Measurements from ENCODE around the gene NFIX. TPM values are rescaled to one million over a fixed set of nuclear protein-coding genes. Genes with fewer than 3 reads are reported as not detected.

NFIX gene
- total RNA-seq, 1 donor from 2014 or later, result 2.6 TPM

DNA sequence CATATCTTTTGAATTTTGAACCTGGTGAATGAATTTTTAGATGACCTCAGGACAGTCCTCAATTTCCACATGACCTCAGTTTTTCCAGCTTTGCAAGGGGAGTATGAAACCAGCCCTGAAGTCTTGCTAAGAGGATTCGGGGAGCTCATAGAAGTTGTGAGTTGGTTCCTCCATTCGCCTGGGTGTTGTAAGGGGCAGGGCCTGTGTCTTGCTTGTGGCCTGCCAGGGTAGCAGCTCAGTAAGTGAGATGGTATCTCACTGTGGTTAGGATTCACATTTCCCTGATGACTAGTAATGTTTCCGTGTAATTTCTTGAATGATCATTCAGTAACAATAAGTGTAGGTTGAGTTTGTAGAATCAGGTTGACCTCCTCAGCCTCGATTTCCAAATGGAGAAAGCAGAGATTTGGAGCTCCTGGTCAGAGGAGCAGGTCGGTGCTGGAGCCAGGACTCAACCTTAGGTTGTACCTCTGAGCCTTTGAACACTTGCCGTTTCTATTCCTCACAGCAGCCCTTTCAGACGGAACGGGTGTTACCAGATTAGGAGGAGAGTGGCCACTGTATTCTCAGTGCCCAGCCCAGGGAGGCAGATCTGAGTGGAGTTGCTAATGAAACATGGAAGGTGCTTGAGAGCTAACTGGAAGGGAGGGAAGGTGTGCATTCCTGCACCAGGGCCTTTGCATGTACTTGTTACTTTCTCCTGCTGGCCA is 137.4 kb downstream of the NFIX start:
- Mint-ChIP-seq H3K4me1 (peaks cover 15% of the 10 kb centered on the region), H3K9me3 (no peaks in the 10 kb centered on the region), H3K36me3 (ENCODE audit: low read depth) (peaks cover 38% of the 10 kb centered on the region), H3K4me3 (no peak overlapping the region), H3K27ac (no peak overlapping the region), H3K27me3 (no peaks in the 10 kb centered on the region)
- no peak for ATAC-seq (ENCODE audit: low read depth)
- no peak for DNase-seq
- CTCF ChIA-PET, result interaction anchor here (1.7 kb wide), 1 partner anchor 62 kb away, joined by 4 read pairs; no protein-coding TSS in a partner anchor
- POLR2A ChIA-PET, result interaction anchor here (1.4 kb wide), 1 partner anchor 14 kb away, joined by 4 read pairs; the partner anchor contains the start of gene NACC1
- TF ChIP-seq CTCF (IDR thresholded peaks at IDR 0.05), result no peak
- intact Hi-C loops (cut with micrococcal nuclease), result no loop called here

DNA sequence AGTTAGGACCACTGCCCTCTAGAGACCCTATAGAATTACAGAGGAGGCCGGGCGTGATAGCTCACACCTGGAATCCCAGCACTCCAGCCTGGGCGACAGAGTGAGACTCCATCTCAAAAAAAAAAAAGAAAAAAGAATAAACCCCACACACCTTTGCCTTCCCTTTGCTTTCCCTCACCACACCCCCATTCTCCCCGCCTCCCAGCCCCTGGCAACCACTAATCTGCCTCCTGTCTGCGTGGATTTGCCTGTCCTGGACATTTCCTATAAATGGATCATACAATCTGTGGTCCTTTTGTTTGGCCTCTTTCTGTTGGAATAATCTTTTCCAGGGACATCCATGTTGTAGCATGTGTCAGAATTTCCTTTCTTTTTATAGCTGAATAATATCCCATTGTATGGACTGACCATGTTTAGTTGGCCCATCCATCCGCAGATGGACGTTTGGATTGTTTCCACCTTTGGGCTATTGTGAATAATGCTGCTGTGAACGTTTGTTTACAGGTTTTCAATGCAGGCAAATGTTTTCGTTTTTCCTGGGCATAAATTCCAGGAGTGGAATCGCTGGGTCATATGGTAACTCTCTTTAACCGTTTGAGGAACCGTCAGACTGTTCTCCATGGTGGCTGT is 138.1 kb downstream of the NFIX start:
- no peak overlapping the region for H3K4me3 Mint-ChIP-seq
- ATAC-seq (ENCODE audit: low read depth) (no peak), DNase-seq (no peak)
- ChIA-PET POLR2A (interaction anchor here (1.4 kb wide), 1 partner anchor 15 kb away, joined by 4 read pairs; the partner anchor contains the start of gene NACC1), CTCF (no interaction called here)
- H3K4me1 Mint-ChIP-seq, result peaks cover 11% of the 10 kb centered on the region
- H3K36me3 Mint-ChIP-seq (ENCODE audit: low read depth), result peaks cover 45% of the 10 kb centered on the region
- TF ChIP-seq CTCF (IDR thresholded peaks at IDR 0.05), result no peak
- no peak overlapping the region for H3K27ac Mint-ChIP-seq
- no peaks in the 10 kb centered on the region for H3K27me3 Mint-ChIP-seq
- intact Hi-C loops (cut with micrococcal nuclease), result no loop called here
- H3K9me3 Mint-ChIP-seq, result no peaks in the 10 kb centered on the region

- Mint-ChIP-seq H3K36me3 (ENCODE audit: low read depth) (peaks cover 51% of the 10 kb centered on the region), H3K4me1 (peaks cover 8% of the 10 kb centered on the region), H3K4me3 (no peak overlapping the region), H3K27me3 (no peaks in the 10 kb centered on the region), H3K27ac (no peak overlapping the region), H3K9me3 (no peaks in the 10 kb centered on the region)
- TF ChIP-seq CTCF (IDR thresholded peaks at IDR 0.05), result no peak
- intact Hi-C loops (cut with micrococcal nuclease), result no loop called here
- POLR2A ChIA-PET, result interaction anchor here (0.6 kb wide), 1 partner anchor 14 kb away, joined by 3 read pairs; no protein-coding TSS in a partner anchor
- CTCF ChIA-PET, result no interaction called here
- ATAC-seq (ENCODE audit: low read depth) (no peak), DNase-seq (no peak)
Measured at GRCh38 chr19:13134626-13135025, 139.4 kb downstream of the NFIX start.

- intact Hi-C loops (cut with micrococcal nuclease), result no loop called here
- no peak for TF ChIP-seq CTCF (IDR thresholded peaks at IDR 0.05)
- H3K27ac Mint-ChIP-seq, result no peak overlapping the region
- no peak for DNase-seq
- H3K9me3 Mint-ChIP-seq, result no peaks in the 10 kb centered on the region
- H3K4me3 Mint-ChIP-seq, result no peak overlapping the region
- peaks cover 53% of the 10 kb centered on the region for H3K36me3 Mint-ChIP-seq (ENCODE audit: low read depth)
- ATAC-seq (ENCODE audit: low read depth), result no peak
- POLR2A ChIA-PET, result interaction anchor here (0.6 kb wide), 1 partner anchor 13 kb away, joined by 3 read pairs; no protein-coding TSS in a partner anchor
- CTCF ChIA-PET, result no interaction called here
- no peaks in the 10 kb centered on the region for H3K27me3 Mint-ChIP-seq
- peaks cover 8% of the 10 kb centered on the region for H3K4me1 Mint-ChIP-seq
Measured at GRCh38 chr19:13135068-13136062, 140.1 kb downstream of the NFIX start.

Measured in activated B cell treated with CpG ODN at 0.5 μM for 24 hours (primary cell).